Kidney (tissue), 14 donors: ENCODE measurements around the gene ZNF761. TPM values are rescaled to one million over a fixed set of nuclear protein-coding genes. Genes with fewer than 3 reads are reported as not detected.
"Not testable (repeated sequence)": the region's sequence is repeated elsewhere in the genome, so short reads cannot be mapped to it uniquely, and the experiment has no call there.

Experiments
- DNase-seq, 5 donors: peaks; one replicate each; pipeline ENCODE4 v3.0.0-alpha.2; 2013 to 2020
- FAIRE-seq: peaks from 2 replicates; lab custom pipeline; 2012; peaks lifted over from hg19 to GRCh38; lab: Jason Lieb, UNC
- H3K27ac ChIP-seq, 2 donors: one replicate each; pipeline ENCODE4 v1.7.0; 2013; ENCODE audit warnings: low read depth in 2 of 2, low read length in 2 of 2, inconsistent platforms in 1 of 2
- H3K27me3 ChIP-seq: one replicate; pipeline ENCODE4 v1.7.1; 2013; ENCODE audit warnings: low read length, inconsistent platforms; ENCODE audit not compliant: control insufficient read depth, insufficient read depth
- H3K36me3 ChIP-seq, 3 donors: one replicate each; pipeline versions ENCODE4 v1.7.0 to v1.7.1; 2013; ENCODE audit warnings: low read length in 3 of 3, control low read depth in 1 of 3, inconsistent platforms in 1 of 3; ENCODE audit not compliant: insufficient read depth in 3 of 3, control insufficient read depth in 2 of 3
- H3K4me1 ChIP-seq, 3 donors: one replicate each; pipeline versions ENCODE4 v1.7.0 to v1.7.1; 2013; ENCODE audit warnings: low read length in 3 of 3, inconsistent platforms in 1 of 3, low read depth in 1 of 3; ENCODE audit not compliant: control insufficient read depth in 2 of 3, insufficient read depth in 2 of 3
- H3K4me3 ChIP-seq, 3 donors: one replicate each; pipeline versions ENCODE4 v1.7.0 to v1.8.1; 2013; ENCODE audit warnings: low read length in 3 of 3, control low read depth in 1 of 3, inconsistent platforms in 1 of 3
- H3K9ac ChIP-seq, 3 donors: one replicate each; pipeline versions ENCODE4 v1.7.0 to v1.7.1; 2013; ENCODE audit warnings: low read length in 3 of 3, control low read depth in 1 of 3, inconsistent platforms in 1 of 3
- H3K9me3 ChIP-seq, 3 donors: one replicate each; pipeline versions ENCODE4 v1.7.0 to v1.7.1; 2013; ENCODE audit warnings: low read length in 3 of 3, control low read depth in 1 of 3, inconsistent platforms in 1 of 3; ENCODE audit not compliant: control insufficient read depth in 2 of 3, insufficient read depth in 1 of 3
- intact Hi-C: fragments of 100-400 bp; cut with DNase I; formaldehyde crosslinking; loops from one replicate; pipeline ENCODE4 v1.11.1; 2022
- polyA plus RNA-seq: library from polyadenylated mRNA; stranded (reverse); fragments of 350-450 nt; fragmentation: Illumina TruSeq; extraction: RNeasy Lipid Tissue Mini Kit (QIAGEN cat#74804); gene quantifications from one replicate; pipeline ENCODE4 v1.2.3, GENCODE V29; 2014; ENCODE audit warnings: low read depth, low replicate concordance; ENCODE audit not compliant: insufficient read depth
- total RNA-seq: library from RNA; stranded (reverse); fragmentation: NEBNext Ultra II Directional; extraction: Animal tissue kit (Norgen Biotek cat#: 25700); gene quantifications from one replicate; pipeline ENCODE4 v1.2.1, GENCODE V29; 2021
- TF ChIP-seq, protein P1 (sequence below): IDR thresholded peaks from 3 replicates; pipeline ENCODE4 v1.5.1; 2012; ENCODE audit warnings: mild to moderate bottlenecking, moderate library complexity, borderline replicate concordance; ENCODE audit not compliant: insufficient read depth; ENCODE audit errors: extremely low read depth
- donor health status: control.
- donor health status: control.
- donor health status: control.
- donor health status: control.
- donor health status: control.
- donor health status: DM: yes; HTN: yes; CAD: no.
- donor health status: Normal renal cell carcinoma (clear cell type).

Gene ZNF761
- total and polyA plus RNA-seq, 2 donors from 2014 or later = 4.9 to 10.4 TPM

DNA sequence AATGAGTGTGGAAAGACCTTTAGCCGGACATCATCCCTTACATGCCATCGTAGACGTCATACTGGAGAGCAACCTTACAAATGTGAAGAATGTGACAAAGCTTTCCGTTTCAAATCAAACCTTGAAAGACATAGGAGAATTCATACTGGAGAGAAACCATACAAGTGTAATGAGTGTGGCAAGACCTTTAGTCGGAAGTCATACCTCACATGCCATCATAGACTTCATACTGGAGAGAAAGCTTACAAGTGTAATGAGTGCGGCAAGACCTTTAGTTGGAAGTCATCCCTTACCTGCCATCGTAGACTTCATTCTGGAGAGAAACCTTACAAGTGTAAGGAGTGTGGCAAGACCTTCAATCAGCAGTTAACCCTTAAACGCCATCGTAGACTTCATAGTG, 24.0 kb downstream of the ZNF761 start:
- DNase-seq (no peak), FAIRE-seq (no peak)
- Histone ChIP-seq H3K9me3 (peaks cover 2 to 36% (median 10%) of the 10 kb centered on the region in 3 donors), H3K36me3 (peaks cover 8 to 23% (median 10%) of the 10 kb centered on the region in 3 donors), H3K9ac (no peak overlapping the region), H3K27ac (no peak overlapping the region), H3K4me3 (no peak overlapping the region), H3K4me1 (no peaks in the 10 kb centered on the region), H3K27me3 (no peaks in the 10 kb centered on the region)
- intact Hi-C loops = no loop called here
- TF ChIP-seq, protein P1, sequence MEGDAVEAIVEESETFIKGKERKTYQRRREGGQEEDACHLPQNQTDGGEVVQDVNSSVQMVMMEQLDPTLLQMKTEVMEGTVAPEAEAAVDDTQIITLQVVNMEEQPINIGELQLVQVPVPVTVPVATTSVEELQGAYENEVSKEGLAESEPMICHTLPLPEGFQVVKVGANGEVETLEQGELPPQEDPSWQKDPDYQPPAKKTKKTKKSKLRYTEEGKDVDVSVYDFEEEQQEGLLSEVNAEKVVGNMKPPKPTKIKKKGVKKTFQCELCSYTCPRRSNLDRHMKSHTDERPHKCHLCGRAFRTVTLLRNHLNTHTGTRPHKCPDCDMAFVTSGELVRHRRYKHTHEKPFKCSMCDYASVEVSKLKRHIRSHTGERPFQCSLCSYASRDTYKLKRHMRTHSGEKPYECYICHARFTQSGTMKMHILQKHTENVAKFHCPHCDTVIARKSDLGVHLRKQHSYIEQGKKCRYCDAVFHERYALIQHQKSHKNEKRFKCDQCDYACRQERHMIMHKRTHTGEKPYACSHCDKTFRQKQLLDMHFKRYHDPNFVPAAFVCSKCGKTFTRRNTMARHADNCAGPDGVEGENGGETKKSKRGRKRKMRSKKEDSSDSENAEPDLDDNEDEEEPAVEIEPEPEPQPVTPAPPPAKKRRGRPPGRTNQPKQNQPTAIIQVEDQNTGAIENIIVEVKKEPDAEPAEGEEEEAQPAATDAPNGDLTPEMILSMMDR = no peak

DNA sequence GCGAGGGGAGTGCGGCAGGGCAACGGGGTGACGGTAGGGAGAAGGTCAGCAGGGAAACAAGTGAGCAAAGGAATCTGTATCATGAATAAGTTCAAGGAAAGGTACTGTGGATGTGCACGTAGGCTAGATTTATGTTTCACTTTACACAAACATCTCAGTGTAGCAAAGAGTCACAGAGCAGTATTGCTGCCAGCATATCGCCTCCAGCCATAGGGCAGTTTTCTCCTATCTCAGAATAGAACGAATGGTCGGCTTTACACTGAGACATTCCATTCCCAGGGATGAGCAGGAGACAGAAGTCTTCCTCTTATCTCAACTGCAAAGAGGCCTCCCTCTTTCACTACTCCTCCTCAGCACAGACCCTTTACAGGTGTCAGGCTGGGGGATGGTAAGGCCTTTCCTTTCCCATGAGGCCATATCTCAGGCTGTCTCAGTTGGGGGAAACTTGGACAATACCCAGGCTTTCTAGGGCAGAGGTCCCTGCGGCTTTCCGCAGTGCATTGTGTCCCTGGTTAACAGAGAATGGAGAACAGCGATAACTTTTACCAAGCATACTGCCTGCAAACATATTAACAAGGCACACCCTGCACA, 28.4 kb downstream of the ZNF761 start:
- H3K36me3 ChIP-seq, H3K4me1 ChIP-seq, FAIRE-seq, H3K9ac ChIP-seq, H3K27me3 ChIP-seq, H3K27ac ChIP-seq, H3K4me3 ChIP-seq, intact Hi-C loops, DNase-seq: not testable (repeated sequence)
- peaks cover 2 to 21% (median 10%) of the 10 kb centered on the region in 3 donors for H3K9me3 ChIP-seq

DNA sequence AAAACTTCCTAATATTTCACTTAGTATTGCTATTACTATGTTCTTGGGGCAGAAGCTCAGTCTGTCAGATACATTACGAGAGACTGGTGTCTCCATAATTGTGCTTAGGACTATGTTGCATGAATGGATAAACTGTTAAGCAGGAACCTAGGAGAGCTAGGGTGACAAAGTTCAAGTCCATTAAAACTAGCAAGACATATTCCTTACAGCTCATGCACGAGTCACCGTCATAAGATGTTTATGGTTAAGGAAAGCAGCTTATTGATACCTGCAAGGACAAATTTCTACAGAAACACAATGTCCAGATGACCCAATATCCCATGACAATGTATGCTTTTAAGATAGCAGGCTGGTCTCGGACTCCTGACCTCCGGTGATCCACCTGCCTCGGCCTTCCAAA, 30.1 kb downstream of the ZNF761 start:
- Histone ChIP-seq H3K9ac (no peak overlapping the region), H3K27ac (no peak overlapping the region), H3K4me1 (no peaks in the 10 kb centered on the region), H3K4me3 (no peak overlapping the region), H3K27me3 (no peaks in the 10 kb centered on the region), H3K36me3 (no peaks in the 10 kb centered on the region), H3K9me3 (peaks cover 0 to 7% (median 3%) of the 10 kb centered on the region in 3 donors)
- intact Hi-C loops = no loop called here
- DNase-seq (no peak), FAIRE-seq (no peak)
- TF ChIP-seq, protein P1 = no peak

DNA sequence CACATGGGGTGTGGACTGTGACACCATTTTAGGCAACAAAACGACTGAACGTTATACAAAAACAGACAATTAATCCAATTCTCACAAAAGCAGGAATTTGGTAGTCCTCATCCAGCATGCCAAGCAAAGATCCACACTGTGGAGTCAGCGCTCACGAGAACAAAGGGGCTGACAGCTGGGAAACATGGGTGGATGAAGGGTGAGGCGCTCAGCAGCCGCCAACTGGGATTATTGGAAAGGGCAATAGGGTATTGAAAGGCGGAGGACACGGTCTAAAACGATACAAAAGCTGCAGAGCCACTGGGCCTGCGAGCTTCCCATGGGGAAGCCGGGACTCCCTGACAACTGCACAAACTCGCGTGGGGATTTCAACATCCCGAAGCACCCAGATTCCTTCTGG, 31.1 kb downstream of the ZNF761 start:
- intact Hi-C loops = no loop called here
- TF ChIP-seq, protein P1 = no peak
- Histone ChIP-seq H3K9ac (no peak overlapping the region), H3K27me3 (no peaks in the 10 kb centered on the region), H3K36me3 (no peaks in the 10 kb centered on the region), H3K4me1 (no peaks in the 10 kb centered on the region), H3K27ac (no peak overlapping the region), H3K9me3 (no peaks in the 10 kb centered on the region), H3K4me3 (no peak overlapping the region)
- DNase-seq = no peak
- FAIRE-seq = no peak
